H7 (cell line): ENCODE results near the gene HIVEP1. TPM values are rescaled to one million over a fixed set of nuclear protein-coding genes. Genes with fewer than 3 reads are reported as not detected.
"Not testable (repeated sequence)": the region's sequence is repeated elsewhere in the genome, so short reads cannot be mapped to it uniquely, and the experiment has no call there.

Experiments
- DNase-seq: peaks from one replicate; pipeline ENCODE4 v3.0.0; 2012
- H3K27me3 ChIP-seq: 2 replicates; pipeline ENCODE4 v1.6.0; 2011; ENCODE audit warnings: mild to moderate bottlenecking, low read length; ENCODE audit not compliant: control insufficient read depth, insufficient read depth
- H3K36me3 ChIP-seq: replicated peaks from 2 replicates; pipeline ENCODE4 v1.5.1; 2011; ENCODE audit warnings: low read length; ENCODE audit not compliant: control insufficient read depth, insufficient read depth
- H3K4me3 ChIP-seq: 2 replicates; pipeline ENCODE4 v1.5.1; 2011; ENCODE audit warnings: low read depth, mild to moderate bottlenecking, control low read depth, low read length, moderate library complexity; ENCODE audit not compliant: insufficient read depth
- total RNA-seq: library from RNA; depleted of rRNA; stranded (reverse); fragments of >200 nt; shearing (Covaris generic); gene quantifications from 2 replicates; pipeline ENCODE4 v1.2.3, GENCODE V29; 2014

HIVEP1 gene
- total RNA-seq, 1 experiment from 2014 or later: 13.3 TPM

DNA sequence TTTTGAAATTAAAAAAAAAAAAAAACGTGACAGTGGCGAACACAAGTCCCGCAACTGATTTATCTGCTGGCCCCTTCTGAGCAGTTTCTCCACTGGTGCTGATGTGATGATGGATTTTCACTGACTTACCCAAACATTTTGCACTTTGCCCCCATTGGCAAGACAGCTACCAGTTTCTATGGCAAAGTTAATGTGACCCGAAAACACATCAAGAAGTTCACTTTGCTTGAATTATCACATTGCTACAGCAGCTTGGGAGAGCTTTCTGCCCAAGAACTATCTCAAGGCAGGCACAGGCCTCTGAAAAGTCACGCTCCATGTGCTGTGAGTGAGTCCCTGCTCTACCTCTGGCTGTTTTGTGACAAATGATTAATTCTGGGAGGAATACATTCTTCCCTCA, 150.1 kb downstream of the HIVEP1 start:
- no peak overlapping the region for H3K4me3 ChIP-seq
- H3K27me3 ChIP-seq: no peaks in the 10 kb centered on the region
- DNase-seq: no peak
- peaks cover 5% of the 10 kb centered on the region for H3K36me3 ChIP-seq

DNA sequence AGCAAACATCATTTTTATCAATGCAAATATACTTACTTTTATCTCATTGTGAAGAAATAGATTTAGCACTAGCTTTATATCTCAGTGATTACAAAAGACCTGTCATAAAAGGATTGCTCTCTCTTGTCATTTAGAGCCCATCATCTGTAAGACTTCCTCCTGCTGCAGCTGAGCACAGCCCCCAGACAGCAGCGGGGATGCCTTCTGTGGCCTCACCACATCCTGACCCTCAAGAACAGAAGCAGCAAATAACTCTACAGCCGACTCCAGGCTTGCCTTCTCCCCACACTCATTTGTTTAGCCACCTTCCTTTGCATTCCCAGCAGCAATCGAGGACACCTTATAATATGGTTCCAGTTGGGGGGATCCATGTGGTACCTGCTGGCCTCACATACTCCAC, 151.0 kb downstream of the HIVEP1 start:
- peaks cover 5% of the 10 kb centered on the region for H3K36me3 ChIP-seq
- no peaks in the 10 kb centered on the region for H3K27me3 ChIP-seq
- H3K4me3 ChIP-seq: no peak overlapping the region
- DNase-seq: no peak

DNA sequence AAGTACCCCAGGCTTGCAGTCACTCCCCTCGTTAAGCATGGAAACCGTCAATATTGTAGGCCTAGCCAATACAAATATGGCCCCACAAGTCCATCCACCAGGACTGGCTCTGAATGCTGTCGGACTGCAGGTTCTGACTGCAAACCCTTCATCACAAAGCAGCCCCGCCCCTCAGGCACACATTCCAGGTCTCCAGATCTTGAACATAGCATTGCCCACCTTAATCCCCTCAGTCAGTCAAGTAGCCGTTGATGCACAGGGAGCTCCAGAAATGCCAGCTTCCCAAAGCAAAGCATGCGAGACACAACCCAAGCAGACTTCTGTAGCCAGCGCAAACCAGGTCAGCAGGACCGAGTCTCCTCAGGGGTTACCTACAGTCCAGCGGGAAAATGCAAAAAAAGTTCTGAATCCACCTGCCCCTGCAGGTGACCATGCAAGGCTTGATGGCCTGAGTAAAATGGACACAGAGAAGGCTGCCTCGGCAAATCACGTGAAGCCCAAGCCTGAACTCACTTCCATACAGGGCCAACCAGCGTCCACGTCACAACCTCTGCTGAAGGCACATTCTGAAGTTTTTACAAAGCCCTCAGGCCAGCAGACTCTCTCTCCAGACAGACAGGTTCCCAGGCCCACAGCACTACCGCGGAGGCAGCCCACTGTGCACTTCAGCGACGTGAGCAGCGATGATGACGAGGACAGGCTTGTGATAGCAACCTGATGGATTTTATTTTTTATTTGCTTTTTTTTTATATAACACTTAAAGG, 151.8 kb downstream of the HIVEP1 start:
- no peak for DNase-seq
- Histone ChIP-seq H3K27me3 (no peaks in the 10 kb centered on the region), H3K36me3 (peaks cover 5% of the 10 kb centered on the region), H3K4me3 (no peak overlapping the region)

DNA sequence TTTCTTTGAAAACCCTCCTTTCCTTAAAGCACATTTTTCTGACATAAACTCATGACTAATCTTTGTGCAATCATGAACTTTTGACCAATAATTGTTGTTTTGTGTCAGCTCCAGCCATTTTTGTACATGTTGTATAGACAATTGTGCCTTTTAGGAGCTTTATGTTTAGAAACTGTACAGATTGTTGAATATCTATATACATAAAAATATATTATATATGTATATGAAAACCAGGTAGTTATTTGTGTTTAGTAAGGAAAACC, 152.3 kb downstream of the HIVEP1 start:
- no peak overlapping the region for H3K4me3 ChIP-seq
- H3K27me3 ChIP-seq: no peaks in the 10 kb centered on the region
- no peak for DNase-seq
- H3K36me3 ChIP-seq: peaks cover 5% of the 10 kb centered on the region

DNA sequence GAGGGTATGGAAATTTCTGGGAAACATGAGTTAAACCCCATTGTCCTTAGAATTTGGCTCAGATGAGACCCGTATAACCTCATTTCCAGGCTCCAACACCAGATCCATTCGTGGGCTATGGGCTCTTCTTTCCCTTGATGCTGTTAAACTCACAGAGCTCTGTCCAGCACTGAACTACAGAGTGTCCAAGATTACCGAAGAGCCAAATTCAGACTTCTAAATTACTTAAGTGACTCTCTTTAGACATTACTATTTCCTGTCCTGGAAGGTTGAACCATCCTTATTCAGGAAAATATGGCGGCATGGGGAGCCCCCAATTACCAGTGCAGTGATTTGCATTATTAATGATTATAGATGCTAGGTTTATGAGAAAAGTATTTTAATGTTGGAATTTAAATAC, 153.2 kb downstream of the HIVEP1 start:
- Histone ChIP-seq H3K4me3 (no peak overlapping the region), H3K27me3 (no peaks in the 10 kb centered on the region), H3K36me3 (peaks cover 5% of the 10 kb centered on the region)
- DNase-seq: no peak

DNA sequence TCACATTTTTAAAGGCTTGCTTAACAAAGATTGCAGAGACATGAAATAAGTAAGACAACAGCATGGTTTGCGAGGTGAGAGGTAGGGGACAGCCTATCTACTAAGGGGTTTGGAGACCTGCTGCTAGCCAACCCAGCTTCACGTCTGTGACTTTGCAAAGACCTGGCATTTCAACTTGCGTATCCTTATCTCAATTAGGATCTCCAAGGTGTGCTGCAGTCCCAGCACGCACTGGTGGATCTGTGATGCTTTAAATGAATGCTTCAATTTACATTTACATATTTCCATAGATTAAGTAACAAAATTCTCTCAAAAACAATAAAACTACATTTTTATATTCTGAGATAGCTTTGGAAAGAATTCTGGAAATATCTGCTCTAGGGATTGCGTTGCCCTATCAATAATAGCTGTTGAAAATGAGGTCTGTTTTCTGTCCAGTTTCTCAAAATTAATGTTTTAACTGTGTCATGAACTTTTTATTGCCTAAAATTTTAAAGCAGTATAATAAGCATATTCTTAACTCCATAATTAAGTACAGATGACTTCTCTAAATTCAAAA, 153.7 kb downstream of the HIVEP1 start:
- no peaks in the 10 kb centered on the region for H3K27me3 ChIP-seq
- no peak overlapping the region for H3K4me3 ChIP-seq
- H3K36me3 ChIP-seq: peaks cover 5% of the 10 kb centered on the region
- DNase-seq: no peak

DNA sequence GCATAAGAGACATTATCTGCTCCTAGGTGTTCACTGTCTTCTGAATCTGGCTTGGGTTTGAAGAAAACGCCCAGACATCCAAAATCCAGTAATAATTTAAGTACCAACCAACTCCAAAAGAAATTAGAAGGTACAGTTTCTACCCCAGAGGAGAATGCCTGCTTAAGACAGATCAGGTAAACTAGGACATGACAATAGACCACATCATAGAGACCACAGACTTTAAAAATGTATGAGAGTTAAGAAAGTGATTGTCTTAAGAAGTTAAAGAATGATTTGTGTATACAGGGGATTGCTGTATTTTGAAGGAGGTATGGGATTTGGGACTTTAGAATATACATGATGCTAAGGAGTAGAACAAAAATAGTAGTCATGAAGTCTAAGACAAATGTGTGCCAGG, 157.3 kb downstream of the HIVEP1 start:
- no peak overlapping the region for H3K4me3 ChIP-seq
- H3K36me3 ChIP-seq: no peaks in the 10 kb centered on the region; the same call in 1 of the 2 replicates

DNA sequence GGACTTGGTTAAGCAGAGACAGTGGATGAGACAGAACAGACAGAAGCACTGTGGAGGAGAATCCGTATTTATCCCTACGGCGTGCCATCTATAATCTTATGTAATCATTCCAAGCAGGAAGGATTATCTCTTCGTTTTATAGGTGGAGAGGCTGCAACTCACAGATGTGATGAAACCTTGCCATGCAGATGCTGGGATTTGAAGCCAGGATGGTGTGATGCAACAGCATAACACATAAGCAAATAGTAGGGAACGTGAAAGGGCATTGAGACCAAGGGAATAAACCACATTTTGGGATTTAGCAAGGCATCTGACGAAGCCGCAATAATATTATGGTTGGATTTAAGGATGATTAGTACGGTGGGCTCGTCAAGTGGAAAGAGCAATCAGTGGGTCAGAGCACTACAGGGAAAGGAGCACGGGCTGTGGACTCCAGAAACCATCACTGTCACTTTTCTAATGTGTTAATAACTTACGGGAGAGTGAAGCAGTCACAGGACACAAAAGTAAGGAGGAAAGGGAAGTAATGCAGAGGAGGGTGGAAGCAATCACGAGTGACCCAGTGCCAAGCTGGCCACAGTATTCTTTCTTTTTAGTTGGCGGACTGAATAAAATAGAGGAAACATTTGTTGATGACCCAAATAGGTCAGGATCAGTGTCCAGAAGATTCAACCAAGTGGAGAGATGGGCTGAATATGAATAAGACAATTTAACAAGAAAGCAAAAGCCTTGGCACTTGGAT, 158.4 kb downstream of the HIVEP1 start:
- Histone ChIP-seq H3K27me3 (no peaks in the 10 kb centered on the region), H3K36me3 (no peaks in the 10 kb centered on the region), H3K4me3 (no peak overlapping the region)
- DNase-seq: no peak

More for the DNA sequence above, 157.3 kb downstream of the HIVEP1 start:
- no peaks in the 10 kb centered on the region for H3K27me3 ChIP-seq
- DNase-seq: no peak

DNA sequence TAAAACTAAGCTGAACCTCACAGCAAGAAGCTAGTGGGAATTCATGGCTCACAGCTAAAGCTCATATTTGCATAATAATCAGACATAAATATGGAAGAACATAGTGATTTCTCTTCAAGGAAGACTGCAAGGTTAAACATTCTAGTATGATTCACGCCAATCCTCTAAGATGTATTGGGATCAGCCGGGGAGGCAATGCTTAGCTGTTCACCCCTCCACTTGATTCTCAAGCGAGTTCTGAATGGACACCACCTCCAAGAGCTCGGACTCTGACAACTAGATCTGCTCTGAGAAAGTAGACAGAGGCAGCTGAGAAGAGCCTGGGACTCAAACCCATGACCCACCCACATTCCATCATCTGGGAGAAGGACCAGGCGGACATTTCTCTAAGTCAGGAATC, 159.6 kb downstream of the HIVEP1 start:
- H3K4me3 ChIP-seq: no peak overlapping the region
- H3K36me3 ChIP-seq: no peaks in the 10 kb centered on the region
- DNase-seq: no peak
- no peaks in the 10 kb centered on the region for H3K27me3 ChIP-seq

DNA sequence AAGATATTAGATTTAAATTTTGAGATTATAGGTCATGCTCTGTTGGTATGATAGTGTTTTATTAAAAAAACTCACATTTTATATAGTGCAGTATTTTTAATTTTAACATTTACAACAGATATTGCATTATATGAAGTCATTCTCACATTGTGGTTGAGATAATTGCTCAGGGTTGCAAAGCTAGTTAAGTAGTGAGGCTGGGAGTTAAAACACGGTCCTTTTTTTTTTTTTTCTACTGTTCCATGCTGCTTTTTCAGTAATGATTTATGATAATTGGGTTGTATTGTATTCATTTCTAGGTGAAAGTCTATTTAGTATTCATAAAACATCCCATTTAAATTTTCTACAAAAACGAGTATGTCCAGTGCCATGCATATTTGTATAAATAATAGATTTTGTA, 160.5 kb downstream of the HIVEP1 start:
- H3K4me3 ChIP-seq: no peak overlapping the region
- no peaks in the 10 kb centered on the region for H3K36me3 ChIP-seq
- no peaks in the 10 kb centered on the region for H3K27me3 ChIP-seq
- no peak for DNase-seq

DNA sequence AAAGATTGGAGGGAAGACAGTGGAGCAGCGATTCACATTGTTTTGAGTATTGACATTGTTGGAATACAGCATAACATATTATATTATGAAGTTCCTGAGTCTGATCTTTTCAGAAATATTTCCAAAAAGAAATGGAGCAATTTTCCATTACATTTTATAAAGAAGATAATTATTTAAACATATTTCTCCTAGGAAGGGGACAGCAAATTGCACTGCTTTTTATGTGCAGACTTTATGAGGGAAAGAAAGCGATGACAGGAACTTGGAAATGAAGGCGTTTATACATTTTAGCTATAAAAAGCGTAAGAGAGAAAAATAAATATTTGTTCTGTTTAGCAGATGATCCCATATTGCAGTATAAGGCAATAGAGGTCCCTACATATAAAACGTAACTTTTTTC, 161.1 kb downstream of the HIVEP1 start:
- Histone ChIP-seq H3K27me3 (no peaks in the 10 kb centered on the region), H3K4me3 (no peak overlapping the region), H3K36me3 (no peaks in the 10 kb centered on the region)

DNA sequence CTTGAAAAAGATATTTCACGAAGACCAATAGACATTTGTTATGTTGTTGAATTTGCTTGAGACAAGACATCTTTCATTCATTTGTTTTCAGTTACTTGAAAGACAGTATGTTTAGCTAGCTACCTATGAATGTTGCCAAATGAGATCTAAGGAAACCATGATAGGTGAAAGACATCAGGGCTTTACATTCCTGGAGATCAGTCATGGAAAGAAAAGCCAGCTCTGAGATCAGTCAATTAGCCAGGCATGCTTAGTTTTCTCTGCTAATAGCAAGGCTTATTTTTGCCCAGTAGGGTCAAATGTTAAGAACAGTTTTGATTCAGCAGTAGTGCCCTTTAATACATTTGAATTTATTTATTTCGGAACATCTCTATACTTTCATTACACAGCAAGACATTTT, 161.5 kb downstream of the HIVEP1 start:
- no peaks in the 10 kb centered on the region for H3K27me3 ChIP-seq
- DNase-seq: no peak
- no peak overlapping the region for H3K4me3 ChIP-seq
- no peaks in the 10 kb centered on the region for H3K36me3 ChIP-seq

More for the DNA sequence above, 161.1 kb downstream of the HIVEP1 start:
- DNase-seq: no peak

DNA sequence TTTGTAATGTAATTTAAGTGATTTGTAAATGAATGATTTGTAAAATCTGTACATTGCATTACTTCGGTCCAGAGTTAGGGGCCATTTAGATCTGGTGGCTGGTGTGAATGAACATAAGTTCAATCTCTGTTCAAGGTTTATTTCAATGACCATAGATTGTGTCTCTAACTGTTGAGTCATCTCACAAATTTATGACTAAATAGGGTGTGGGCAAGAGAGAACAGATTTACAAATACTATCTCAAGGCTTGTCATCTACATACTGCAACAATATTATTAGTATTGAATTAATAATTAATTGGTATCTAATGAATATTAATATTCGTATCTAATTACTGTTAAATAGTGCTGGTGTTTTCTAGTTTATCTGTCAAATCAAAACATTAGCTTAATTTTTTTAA, 162.8 kb downstream of the HIVEP1 start:
- Histone ChIP-seq H3K27me3 (no peaks in the 10 kb centered on the region), H3K4me3 (no peak overlapping the region), H3K36me3 (no peaks in the 10 kb centered on the region)
- DNase-seq: no peak

DNA sequence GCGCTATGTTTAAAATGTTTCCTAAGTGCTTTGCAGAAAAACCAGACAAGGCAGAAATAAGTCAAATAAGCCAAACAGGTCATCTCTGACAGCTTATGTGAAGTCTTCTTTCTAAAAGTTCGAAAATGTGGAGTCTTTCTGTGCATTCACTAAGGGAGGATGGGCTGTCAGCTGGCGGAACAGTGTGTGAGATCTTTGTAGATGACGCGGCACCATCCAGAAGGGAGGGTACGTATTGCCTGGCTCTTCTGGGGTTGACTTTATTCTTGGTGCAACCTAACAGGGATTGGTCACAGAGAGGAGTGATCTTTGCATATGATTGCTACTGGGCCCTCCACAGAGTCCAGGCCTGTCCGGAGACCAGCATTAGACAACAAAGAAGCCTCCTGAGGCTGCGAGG, 163.5 kb downstream of the HIVEP1 start:
- no peaks in the 10 kb centered on the region for H3K27me3 ChIP-seq
- H3K4me3 ChIP-seq: no peak overlapping the region
- no peak for DNase-seq
- H3K36me3 ChIP-seq: no peaks in the 10 kb centered on the region

DNA sequence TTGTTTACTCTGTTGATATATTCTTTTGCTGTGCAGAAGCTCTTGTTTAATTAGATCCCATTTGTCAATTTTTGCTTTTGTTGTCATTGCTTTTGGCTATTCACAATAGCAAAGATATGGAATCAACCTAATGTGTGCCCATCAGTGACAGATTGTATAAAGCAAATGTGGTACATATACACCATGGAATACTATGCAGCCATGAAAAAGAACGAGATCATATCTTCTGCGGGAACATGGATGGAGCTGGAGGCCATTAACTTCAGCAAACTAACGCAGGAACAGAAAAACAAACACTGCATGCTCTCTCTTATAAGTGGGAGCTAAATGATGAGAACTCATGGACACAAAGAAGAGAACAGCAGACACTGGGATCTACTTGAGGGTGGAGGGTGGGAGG, 164.7 kb downstream of the HIVEP1 start:
- not testable (repeated sequence) for H3K27me3 ChIP-seq, H3K4me3 ChIP-seq, DNase-seq, H3K36me3 ChIP-seq
